ENCODE data around the gene OTOP2. TPM values are rescaled to one million over a fixed set of nuclear protein-coding genes. Genes with fewer than 3 reads are reported as not detected.
A peak's percentile ranks its signal among the peaks of the same experiment; 100 is the strongest.

The OTOP2 gene
- total and polyA plus RNA-seq, 9 of the 15 experiments (the other 6 are each of a cell fraction or from before 2014, with no cell fraction given) = 0.04 to 0.36 (median 0.14) TPM; not detected in 1

GRCh38 chr17:74972107-74972972, 48.3 kb downstream of the OTOP2 start, which contains the start of gene HID1 (continued):
- TF ChIP-seq MAZ (CRISPR knock-in tag; conservative IDR thresholded peaks at IDR 0.05 in 1 of 2, IDR thresholded peaks at IDR 0.05 in 1 of 2) (peak in 1 of 2 experiments; percentile 47; a peak in 1 of 4 replicates), E2F1 (CRISPR knock-in tag; IDR thresholded peaks at IDR 0.05) (no peak), JUN (IDR thresholded peaks at IDR 0.05; ENCODE audit: borderline replicate concordance, low read depth, low read length) (no peak), JUN (CRISPR knock-in tag; IDR thresholded peaks at IDR 0.05; ENCODE audit: borderline replicate concordance) (no peak), ADNP (tag; IDR thresholded peaks at IDR 0.05) (no peak), BRF1 (IDR thresholded peaks at IDR 0.05; ENCODE audit: borderline replicate concordance, extremely low read depth, insufficient read length) (no peak), KDM2B (CRISPR knock-in tag; IDR thresholded peaks at IDR 0.05) (0 out of 2 replicates have a peak, but pooled peaks have one; percentile 47), ZBTB40 (IDR thresholded peaks at IDR 0.05) (no peak), ZBTB40 (CRISPR knock-in tag; IDR thresholded peaks at IDR 0.05) (no peak), PHF8 (IDR thresholded peaks at IDR 0.05; ENCODE audit: borderline replicate concordance, low read length) (peak; percentile 22; the same call in 1 of the 2 replicates), GABPB1 (CRISPR knock-in tag; IDR thresholded peaks at IDR 0.05) (peak; percentile 47; the same call in 1 of the 2 replicates), TBL1XR1 (IDR thresholded peaks at IDR 0.05; ENCODE audit: low read length in 2 of 2) (no peak), BHLHE40 (IDR thresholded peaks at IDR 0.05; ENCODE audit: low read length) (0 out of 2 replicates have a peak, but pooled peaks have one; percentile 8), E2F6 (IDR thresholded peaks at IDR 0.05; ENCODE audit: borderline replicate concordance in 1 of 2, extremely low read depth in 1 of 2, insufficient read depth in 1 of 2, insufficient read length in 1 of 2, low read depth in 1 of 2, low read length in 1 of 2, poor library complexity in 1 of 2, severe bottlenecking in 1 of 2) (peak in 1 of 2 experiments; percentile 41)
